Neural cell (in vitro differentiated cells): ENCODE data around the gene SLC25A27. TPM values are rescaled to one million over a fixed set of nuclear protein-coding genes. Genes with fewer than 3 reads are reported as not detected.

Experiments used
- H2AFZ ChIP-seq: fragments of 200-600, 300-800 bp; sonication (generic), shearing (Covaris generic); 2 replicates; pipeline ENCODE4 v1.6.0; 2014; ENCODE audit warnings: low read depth, mild to moderate bottlenecking, antibody characterized with exemption, low read length, moderate library complexity
- H3F3A ChIP-seq: fragments of 200-600 bp; shearing (Covaris generic); 2 replicates; pipeline ENCODE4 v1.6.1; 2016; ENCODE audit warnings: mild to moderate bottlenecking, moderate library complexity, mixed read lengths, antibody characterized with exemption, low read length; ENCODE audit not compliant: insufficient read depth, poor library complexity, severe bottlenecking
- H3K27ac ChIP-seq: fragments of 200-600, 300-800 bp; sonication (generic), shearing (Covaris generic); 2 replicates; pipeline ENCODE4 v1.5.1; 2014; ENCODE audit warnings: mild to moderate bottlenecking, low read length, moderate library complexity
- H3K27me3 ChIP-seq: fragments of 300-800, 200-600 bp; sonication (generic), shearing (Covaris generic); 2 replicates; pipeline ENCODE4 v1.6.0; 2014; ENCODE audit warnings: mild to moderate bottlenecking, low read depth, low read length, moderate library complexity; ENCODE audit not compliant: insufficient read depth
- H3K36me3 ChIP-seq: fragments of 300-800, 200-600 bp; sonication (generic), shearing (Covaris generic); 2 replicates; pipeline ENCODE4 v1.5.1; 2014; ENCODE audit warnings: mild to moderate bottlenecking, antibody characterized with exemption, low read length, moderate library complexity; ENCODE audit not compliant: insufficient read depth
- H3K4me2 ChIP-seq: fragments of 300-800, 200-600 bp; sonication (generic), shearing (Covaris generic); 2 replicates; pipeline ENCODE4 v1.6.0; 2014; ENCODE audit warnings: mild to moderate bottlenecking, low read length
- H3K4me3 ChIP-seq: fragments of 300-800, 200-600 bp; sonication (generic), shearing (Covaris generic); 2 replicates; pipeline ENCODE4 v1.5.1; 2014; ENCODE audit warnings: mild to moderate bottlenecking, low read length, moderate library complexity
- H3K79me2 ChIP-seq: fragments of 200-600 bp; shearing (Covaris generic); replicated peaks from 2 replicates; pipeline ENCODE4 v1.6.0; 2014; ENCODE audit warnings: mild to moderate bottlenecking, low read length, moderate library complexity; ENCODE audit not compliant: insufficient read depth
- H3K9ac ChIP-seq: fragments of 300-800, 200-600 bp; sonication (generic), shearing (Covaris generic); 2 replicates; pipeline ENCODE4 v1.6.1; 2016; ENCODE audit warnings: mild to moderate bottlenecking, low read length, mixed read lengths
- H3K9me2 ChIP-seq: fragments of 200-600 bp; shearing (Covaris generic); 2 replicates; pipeline ENCODE4 v1.6.1; 2016; ENCODE audit warnings: mild to moderate bottlenecking, low read length, mixed read lengths; ENCODE audit not compliant: insufficient read depth
- H3K9me3 ChIP-seq: fragments of 200-600, 300-800 bp; sonication (generic), shearing (Covaris generic); 2 replicates; pipeline ENCODE4 v1.6.1; 2016; ENCODE audit warnings: mild to moderate bottlenecking, mixed run types, low read length, moderate library complexity, mixed read lengths
- H4K20me1 ChIP-seq: fragments of 200-600 bp; shearing (Covaris generic); 2 replicates; pipeline ENCODE4 v1.6.1; 2016; ENCODE audit warnings: mild to moderate bottlenecking, mixed run types; ENCODE audit not compliant: insufficient read depth
- CTCF ChIP-seq: fragments of 450-650 bp; IDR thresholded peaks from 2 replicates; pipeline ENCODE4 v1.5.1; 2014; ENCODE audit warnings: antibody characterized with exemption, mild to moderate bottlenecking, moderate library complexity; ENCODE audit not compliant: poor library complexity, severe bottlenecking
- EP300 ChIP-seq: fragments of 450-650 bp; conservative IDR thresholded peaks from 2 replicates; pipeline ENCODE4 v1.6.1; 2014; ENCODE audit warnings: antibody characterized with exemption, mild to moderate bottlenecking, moderate library complexity; ENCODE audit not compliant: poor library complexity, severe bottlenecking
- EZH2 ChIP-seq: fragments of 200-600, 300-800 bp; shearing (Covaris generic), sonication (generic); IDR thresholded peaks from 2 replicates; pipeline ENCODE4 v1.6.1; 2014; ENCODE audit warnings: antibody characterized with exemption, low read length, borderline replicate concordance, mild to moderate bottlenecking; ENCODE audit not compliant: insufficient read depth, poor library complexity, severe bottlenecking
- MXI1 ChIP-seq: fragments of 450-650 bp; conservative IDR thresholded peaks from 2 replicates; pipeline ENCODE4 v1.6.1; 2014; ENCODE audit warnings: antibody characterized with exemption, mild to moderate bottlenecking; ENCODE audit not compliant: poor library complexity, severe bottlenecking
- POLR2AphosphoS5 ChIP-seq: IDR thresholded peaks from 2 replicates; pipeline ENCODE4 v1.6.1; 2012
- RAD21 ChIP-seq: fragments of 450-650 bp; conservative IDR thresholded peaks from 2 replicates; pipeline ENCODE4 v1.6.1; 2014; ENCODE audit warnings: antibody characterized with exemption, mild to moderate bottlenecking, moderate library complexity
- REST ChIP-seq: IDR thresholded peaks from 2 replicates; pipeline ENCODE4 v1.6.1; 2012; ENCODE audit warnings: borderline replicate concordance
- SMC3 ChIP-seq: fragments of 450-650 bp; conservative IDR thresholded peaks from 2 replicates; pipeline ENCODE4 v1.6.1; 2014; ENCODE audit warnings: antibody characterized with exemption, mild to moderate bottlenecking, moderate library complexity; ENCODE audit not compliant: poor library complexity
- TAF1 ChIP-seq: IDR thresholded peaks from 2 replicates; pipeline ENCODE4 v1.6.1; 2012; ENCODE audit warnings: low read depth
- polyA plus RNA-seq: library from polyadenylated mRNA; depleted of rRNA; stranded (reverse); fragments of >200 nt; gene quantifications from 2 replicates; pipeline ENCODE4 v1.2.3, GENCODE V29; 2014

The SLC25A27 gene
- polyA plus RNA-seq, 1 donor from 2014 or later: 44.5 TPM

- no peaks in the 10 kb centered on the region for H3K36me3 ChIP-seq
- H3K4me2 ChIP-seq: no peak overlapping the region
- no peak overlapping the region for H2AFZ ChIP-seq
- no peaks in the 10 kb centered on the region for H4K20me1 ChIP-seq
- H3K27me3 ChIP-seq: no peaks in the 10 kb centered on the region
- H3K27ac ChIP-seq: no peak overlapping the region
- H3F3A ChIP-seq: no peaks in the 10 kb centered on the region
- H3K9me2 ChIP-seq: no peaks in the 10 kb centered on the region
- H3K9me3 ChIP-seq: no peaks in the 10 kb centered on the region
- H3K4me3 ChIP-seq: no peak overlapping the region
- no peak overlapping the region for H3K9ac ChIP-seq
- no peak for TF ChIP-seq REST
- no peak for TF ChIP-seq MXI1
- TF ChIP-seq EZH2: no peak
- no peak for TF ChIP-seq TAF1
- TF ChIP-seq SMC3: no peak
- no peak for TF ChIP-seq EP300
- TF ChIP-seq POLR2AphosphoS5: no peak
- no peak for TF ChIP-seq RAD21
- no peaks in the 10 kb centered on the region for H3K79me2 ChIP-seq
These were observed 25.8 kb upstream of the SLC25A27 start for GRCh38 chr6:46626976-46627375.

- TF ChIP-seq CTCF (no peak), EZH2 (no peak), EP300 (no peak), RAD21 (no peak), REST (no peak), POLR2AphosphoS5 (no peak)
- H4K20me1 ChIP-seq: no peaks in the 10 kb centered on the region
- no peak overlapping the region for H3K4me2 ChIP-seq
- no peaks in the 10 kb centered on the region for H3K9me3 ChIP-seq
- no peak overlapping the region for H3K27ac ChIP-seq
- no peaks in the 10 kb centered on the region for H3K79me2 ChIP-seq
- no peaks in the 10 kb centered on the region for H3K27me3 ChIP-seq
- no peak overlapping the region for H2AFZ ChIP-seq
- no peak overlapping the region for H3K4me3 ChIP-seq
- no peaks in the 10 kb centered on the region for H3K36me3 ChIP-seq
- no peaks in the 10 kb centered on the region for H3F3A ChIP-seq
- H3K9me2 ChIP-seq: no peaks in the 10 kb centered on the region
- H3K9ac ChIP-seq: no peak overlapping the region
These were observed 24.3 kb upstream of the SLC25A27 start for GRCh38 chr6:46628498-46628897.
